RWPE2 (cell line): ENCODE data around the gene P3H3.

Experiments used
- ATAC-seq: fragments of 200-7000 bp; cut with Tn5 transposase; 3 replicates; pipeline ENCODE4 v1.9.1; 2021; ENCODE audit warnings: low read depth
- DNase-seq: peaks from one replicate; pipeline ENCODE4 v3.0.0-alpha.2; 2020; ENCODE audit warnings: low spot score
- H3K27ac ChIP-seq: fragments of 450-650 bp; 2 replicates; pipeline ENCODE4 v1.5.1; 2017; ENCODE audit warnings: mild to moderate bottlenecking; ENCODE audit not compliant: poor library complexity, severe bottlenecking
- H3K27me3 ChIP-seq: fragments of 250-450 bp; sonication (Bioruptor Pico); 2 replicates; pipeline ENCODE4 v1.5.1; 2021; ENCODE audit warnings: mild to moderate bottlenecking, moderate library complexity; ENCODE audit not compliant: insufficient read depth, poor library complexity, severe bottlenecking
- H3K36me3 ChIP-seq: fragments of 250-450 bp; sonication (Bioruptor Pico); 2 replicates; pipeline ENCODE4 v1.5.1; 2020; ENCODE audit warnings: low read depth, mild to moderate bottlenecking, moderate library complexity
- H3K4me1 ChIP-seq: fragments of 250-450 bp; sonication (Bioruptor Pico); 2 replicates; pipeline ENCODE4 v1.5.1; 2021; ENCODE audit warnings: mild to moderate bottlenecking, moderate library complexity; ENCODE audit not compliant: insufficient read depth, poor library complexity, severe bottlenecking
- H3K4me3 ChIP-seq: fragments of 250-450 bp; sonication (Bioruptor Pico); 2 replicates; pipeline ENCODE4 v1.5.1; 2021; ENCODE audit warnings: mild to moderate bottlenecking, moderate library complexity; ENCODE audit not compliant: severe bottlenecking
- H3K9me3 ChIP-seq: fragments of 250-450 bp; sonication (Bioruptor Pico); 2 replicates; pipeline ENCODE4 v1.5.1; 2021; ENCODE audit warnings: mild to moderate bottlenecking, moderate library complexity; ENCODE audit not compliant: severe bottlenecking
- CTCF ChIP-seq: fragments of 450-650 bp; IDR thresholded peaks from one replicate; pipeline ENCODE4 v1.5.1; 2017; ENCODE audit warnings: mild to moderate bottlenecking, moderate library complexity; ENCODE audit not compliant: poor library complexity, severe bottlenecking

Gene P3H3

GRCh38 chr12:6843118-6843902 lies 15.1 kb downstream of the P3H3 start:
- TF ChIP-seq CTCF: no peak
- no peaks in the 10 kb centered on the region for H3K4me1 ChIP-seq
- H3K27ac ChIP-seq: no peak overlapping the region
- ATAC-seq (no peak), DNase-seq (no peak)
- peaks cover 24% of the 10 kb centered on the region for H3K36me3 ChIP-seq
- no peaks in the 10 kb centered on the region for H3K27me3 ChIP-seq
- no peak overlapping the region for H3K4me3 ChIP-seq
- H3K9me3 ChIP-seq: no peaks in the 10 kb centered on the region

- TF ChIP-seq CTCF: no peak
- H3K9me3 ChIP-seq: no peaks in the 10 kb centered on the region
- H3K27ac ChIP-seq: no peak overlapping the region
- H3K36me3 ChIP-seq: peaks cover 30% of the 10 kb centered on the region
- DNase-seq (no peak), ATAC-seq (no peak)
- no peak overlapping the region for H3K4me3 ChIP-seq
- no peaks in the 10 kb centered on the region for H3K4me1 ChIP-seq
- no peaks in the 10 kb centered on the region for H3K27me3 ChIP-seq
These were observed 17.2 kb downstream of the P3H3 start for GRCh38 chr12:6845395-6845794.

- ATAC-seq (no peak), DNase-seq (no peak)
- no peak for TF ChIP-seq CTCF
- Histone ChIP-seq H3K36me3 (peaks cover 30% of the 10 kb centered on the region), H3K4me3 (no peak overlapping the region), H3K9me3 (no peaks in the 10 kb centered on the region), H3K4me1 (no peaks in the 10 kb centered on the region), H3K27me3 (no peaks in the 10 kb centered on the region), H3K27ac (no peak overlapping the region)
These were observed 18.2 kb downstream of the P3H3 start for GRCh38 chr12:6846316-6846869.

GRCh38 chr12:6847676-6848075 lies 19.5 kb downstream of the P3H3 start:
- Histone ChIP-seq H3K9me3 (no peaks in the 10 kb centered on the region), H3K4me1 (no peaks in the 10 kb centered on the region), H3K36me3 (peaks cover 30% of the 10 kb centered on the region), H3K27ac (no peak overlapping the region), H3K27me3 (no peaks in the 10 kb centered on the region), H3K4me3 (no peak overlapping the region)
- ATAC-seq: no peak
- no peak for DNase-seq
- no peak for TF ChIP-seq CTCF

GRCh38 chr12:6849427-6849826 lies 21.2 kb downstream of the P3H3 start:
- peaks cover 37% of the 10 kb centered on the region for H3K36me3 ChIP-seq

More at GRCh38 chr12:6849427-6849826, 21.2 kb downstream of the P3H3 start:
- no peak overlapping the region for H3K4me3 ChIP-seq
- ATAC-seq (no peak), DNase-seq (no peak)
- H3K27me3 ChIP-seq: no peaks in the 10 kb centered on the region
- H3K27ac ChIP-seq: no peak overlapping the region
- no peaks in the 10 kb centered on the region for H3K4me1 ChIP-seq
- H3K9me3 ChIP-seq: no peaks in the 10 kb centered on the region
- no peak for TF ChIP-seq CTCF
